IPS-20b (cell line): ENCODE results near the gene BCAM.
"Not testable (repeated sequence)": the region's sequence is repeated elsewhere in the genome, so short reads cannot be mapped to it uniquely, and the experiment has no call there.

Experiments
- H3K27ac ChIP-seq: one replicate; pipeline ENCODE4 v1.5.1; 2013; ENCODE audit warnings: low read length
- H3K27me3 ChIP-seq: 2 replicates; pipeline ENCODE4 v1.6.1; 2013; ENCODE audit warnings: mild to moderate bottlenecking, low read length, inconsistent platforms; ENCODE audit not compliant: insufficient read depth
- H3K36me3 ChIP-seq: 2 replicates; pipeline ENCODE4 v1.6.1; 2013; ENCODE audit warnings: low read depth, mild to moderate bottlenecking, inconsistent platforms, low read length, moderate library complexity; ENCODE audit not compliant: insufficient read depth
- H3K4me1 ChIP-seq: 2 replicates; pipeline ENCODE4 v1.6.1; 2013; ENCODE audit warnings: mild to moderate bottlenecking, control low read depth, inconsistent platforms, low read length, moderate library complexity; ENCODE audit not compliant: insufficient read depth
- H3K4me3 ChIP-seq: 2 replicates; pipeline ENCODE4 v1.5.1; 2013; ENCODE audit warnings: mild to moderate bottlenecking, low read length, inconsistent platforms
- H3K9ac ChIP-seq: 2 replicates; pipeline ENCODE4 v1.6.1; 2013; ENCODE audit warnings: low read depth, mild to moderate bottlenecking, inconsistent platforms, low read length, moderate library complexity
- H3K9me3 ChIP-seq: 2 replicates; pipeline ENCODE4 v1.6.1; 2013; ENCODE audit warnings: mild to moderate bottlenecking, low read depth, low read length, inconsistent platforms; ENCODE audit not compliant: insufficient read depth

BCAM gene

GRCh38 chr19:44808463-44809371, at the start of gene BCAM:
BCAM (plus strand) TSS chr19:44809103; CDS start chr19:44809125, 22 bp downstream.
- peak within 1 kb of the TSS; percentile 85 for H3K9ac ChIP-seq
- H3K4me3 ChIP-seq = peak within 1 kb of the TSS; percentile 80
- H3K4me1 ChIP-seq = peaks cover 20% of the 10 kb centered on the region
- no peaks in the 10 kb centered on the region for H3K9me3 ChIP-seq
- H3K36me3 ChIP-seq = peaks cover 4% of the 10 kb centered on the region
- H3K27me3 ChIP-seq = peaks cover 36% of the 10 kb centered on the region
- H3K27ac ChIP-seq = no peak within 1 kb of the TSS

GRCh38 chr19:44762038-44762437, 46.9 kb upstream of the BCAM start:
- Histone ChIP-seq H3K27me3 (peaks cover 23% of the 10 kb centered on the region), H3K9ac (no peak overlapping the region), H3K9me3 (no peaks in the 10 kb centered on the region), H3K4me1 (peaks cover 4% of the 10 kb centered on the region; the same call in 1 of the 2 replicates), H3K36me3 (no peaks in the 10 kb centered on the region), H3K27ac (no peak overlapping the region), H3K4me3 (no peak overlapping the region)

GRCh38 chr19:44765033-44765948, 43.6 kb upstream of the BCAM start:
- H3K36me3 ChIP-seq = no peaks in the 10 kb centered on the region
- H3K9me3 ChIP-seq = no peaks in the 10 kb centered on the region
- no peak overlapping the region for H3K9ac ChIP-seq
- no peaks in the 10 kb centered on the region for H3K4me1 ChIP-seq
- H3K27ac ChIP-seq = no peak overlapping the region
- H3K4me3 ChIP-seq = no peak overlapping the region
- peaks cover 13% of the 10 kb centered on the region; the same call in 1 of the 2 replicates for H3K27me3 ChIP-seq

- Histone ChIP-seq H3K36me3 (no peaks in the 10 kb centered on the region), H3K9ac (no peak overlapping the region), H3K4me3 (no peak overlapping the region), H3K4me1 (no peaks in the 10 kb centered on the region), H3K9me3 (no peaks in the 10 kb centered on the region), H3K27ac (no peak overlapping the region), H3K27me3 (peaks cover 13% of the 10 kb centered on the region; the same call in 1 of the 2 replicates)
These were observed 43.0 kb upstream of the BCAM start for GRCh38 chr19:44765949-44766335.

GRCh38 chr19:44767295-44768180, 41.4 kb upstream of the BCAM start:
- Histone ChIP-seq H3K9ac (no peak overlapping the region), H3K27me3 (peaks cover 13% of the 10 kb centered on the region; the same call in 1 of the 2 replicates), H3K4me3 (no peak overlapping the region), H3K36me3 (no peaks in the 10 kb centered on the region), H3K27ac (no peak overlapping the region), H3K4me1 (no peaks in the 10 kb centered on the region), H3K9me3 (no peaks in the 10 kb centered on the region)

GRCh38 chr19:44770550-44771257, 38.2 kb upstream of the BCAM start:
- no peak overlapping the region for H3K27ac ChIP-seq
- H3K27me3 ChIP-seq = peaks cover 7% of the 10 kb centered on the region; the same call in 1 of the 2 replicates
- no peak overlapping the region for H3K9ac ChIP-seq
- no peak overlapping the region for H3K4me3 ChIP-seq
- H3K9me3 ChIP-seq = no peaks in the 10 kb centered on the region
- no peaks in the 10 kb centered on the region for H3K36me3 ChIP-seq
- no peaks in the 10 kb centered on the region for H3K4me1 ChIP-seq

GRCh38 chr19:44772144-44772543, 36.8 kb upstream of the BCAM start:
- peaks cover 11% of the 10 kb centered on the region; the same call in 1 of the 2 replicates for H3K27me3 ChIP-seq
- H3K4me1 ChIP-seq, H3K4me3 ChIP-seq, H3K27ac ChIP-seq, H3K9ac ChIP-seq, H3K9me3 ChIP-seq, H3K36me3 ChIP-seq: not testable (repeated sequence)

GRCh38 chr19:44772959-44773358, 35.9 kb upstream of the BCAM start:
- H3K4me3 ChIP-seq = no peak overlapping the region
- H3K27me3 ChIP-seq = peaks cover 6% of the 10 kb centered on the region; the same call in 1 of the 2 replicates
- no peaks in the 10 kb centered on the region for H3K4me1 ChIP-seq
- no peak overlapping the region for H3K9ac ChIP-seq
- no peaks in the 10 kb centered on the region for H3K36me3 ChIP-seq
- H3K9me3 ChIP-seq = no peaks in the 10 kb centered on the region
- H3K27ac ChIP-seq = no peak overlapping the region

- no peaks in the 10 kb centered on the region for H3K4me1 ChIP-seq
- H3K27ac ChIP-seq = no peak overlapping the region
- H3K9ac ChIP-seq = no peak overlapping the region
- no peaks in the 10 kb centered on the region for H3K9me3 ChIP-seq
- H3K4me3 ChIP-seq = no peak overlapping the region
- no peaks in the 10 kb centered on the region for H3K36me3 ChIP-seq
- H3K27me3 ChIP-seq = peaks cover 4% of the 10 kb centered on the region; the same call in 1 of the 2 replicates
These were observed 33.1 kb upstream of the BCAM start for GRCh38 chr19:44775676-44776240.

- Histone ChIP-seq H3K27me3 (peaks cover 4% of the 10 kb centered on the region; the same call in 1 of the 2 replicates), H3K36me3 (no peaks in the 10 kb centered on the region), H3K4me3 (no peak overlapping the region), H3K4me1 (no peaks in the 10 kb centered on the region), H3K27ac (no peak overlapping the region), H3K9ac (no peak overlapping the region), H3K9me3 (no peaks in the 10 kb centered on the region)
These were observed 32.4 kb upstream of the BCAM start for GRCh38 chr19:44776402-44777096.
